Body of pancreas (tissue), 4 donors: ENCODE measurements around the gene ZPLD1. TPM values are rescaled to one million over a fixed set of nuclear protein-coding genes. Genes with fewer than 3 reads are reported as not detected.

Source experiments
- ATAC-seq: fragments of 150-250 bp; one replicate; pipeline ENCODE4 v1.9.1; 2016
- DNase-seq, 4 donors: peaks; one replicate each; pipeline ENCODE4 v3.0.0-alpha.2; 2019
- H3K27ac ChIP-seq, 4 donors: fragments of 200-600 bp; sonication (generic); 1 replicate in 3 of 4; 2 replicates in 1 of 4; pipeline versions ENCODE4 v1.5.1 to v1.6.1; 2016 to 2019; ENCODE audit warnings: mild to moderate bottlenecking in 1 of 4, mixed read lengths in 1 of 4, moderate library complexity in 1 of 4
- H3K27me3 ChIP-seq, 2 donors: fragments of 200-600 bp; sonication (generic); one replicate each; pipeline ENCODE4 v1.6.0; 2016; ENCODE audit warnings: mild to moderate bottlenecking in 1 of 2
- H3K36me3 ChIP-seq, 2 donors: fragments of 200-600 bp; sonication (generic); replicated peaks in 1 of 2; 2 replicates each; pipeline ENCODE4 v1.5.1; 2016; ENCODE audit warnings: low read depth in 2 of 2; ENCODE audit not compliant: insufficient read depth in 1 of 2
- H3K4me1 ChIP-seq: fragments of 200-600 bp; sonication (generic); one replicate; pipeline ENCODE4 v1.6.0; 2016
- H3K4me3 ChIP-seq, 2 donors: fragments of 200-600 bp; sonication (generic); 1 replicate in 1 of 2; 2 replicates in 1 of 2; pipeline ENCODE4 v1.5.1; 2016 to 2019
- H3K9me3 ChIP-seq, 3 donors: fragments of 200-600 bp; sonication (generic); 1 replicate in 2 of 3; 2 replicates in 1 of 3; pipeline ENCODE4 v1.5.1; 2016
- CTCF ChIP-seq, 7 experiments: fragments of 450-650 bp in 4 of 7; fragments of 200-600 bp in 3 of 7; sonication (generic) in 3 of 7; IDR thresholded peaks; one replicate each; pipeline ENCODE4 v1.5.1; 2016 to 2019; ENCODE audit warnings: antibody characterized with exemption in 7 of 7
- POLR2A ChIP-seq, 3 donors: fragments of 450-650 bp; IDR thresholded peaks; one replicate each; pipeline ENCODE4 v1.6.1; 2016; ENCODE audit warnings: antibody characterized with exemption in 3 of 3, mild to moderate bottlenecking in 2 of 3
- WGBS, 2 donors: methylation state at CpG; one replicate each; pipeline ENCODE4 v1.1.5; 2017; 5-methylcytosine and 5-hydroxymethylcytosine counted together
- intact Hi-C: fragments of 100-400 bp; cut with DNase I; formaldehyde crosslinking; loops from one replicate; pipeline ENCODE4 v1.15.1; 2023
- total RNA-seq, 2 donors: library from RNA; depleted of rRNA; stranded (reverse); fragments of >200 nt; gene quantifications; one replicate each; pipeline ENCODE4 v1.1.0, GENCODE V29; 2016

ZPLD1 gene
- total RNA-seq, 2 donors from 2014 or later = 0.26 TPM; not detected in 1

GRCh38 chr3:102398176-102398575 is 36.6 kb upstream of the ZPLD1 start:
- DNase-seq (no peak), ATAC-seq (no peak)
- no peak for TF ChIP-seq CTCF (IDR thresholded peaks at IDR 0.05)
- no peak for TF ChIP-seq POLR2A (IDR thresholded peaks at IDR 0.05)
- WGBS, 2 donors = 75 to 88% methylated on average over 1 of the region's 1 CpG
- Histone ChIP-seq H3K27ac (no peak overlapping the region), H3K9me3 (no peaks in the 10 kb centered on the region), H3K4me1 (no peaks in the 10 kb centered on the region), H3K4me3 (no peak overlapping the region), H3K27me3 (no peaks in the 10 kb centered on the region), H3K36me3 (no peaks in the 10 kb centered on the region)
- intact Hi-C loops = no loop called here

GRCh38 chr3:102398666-102399065 is 36.1 kb upstream of the ZPLD1 start:
- Histone ChIP-seq H3K27ac (no peak overlapping the region), H3K36me3 (no peaks in the 10 kb centered on the region), H3K27me3 (no peaks in the 10 kb centered on the region), H3K4me3 (no peak overlapping the region), H3K4me1 (no peaks in the 10 kb centered on the region), H3K9me3 (no peaks in the 10 kb centered on the region)
- intact Hi-C loops = no loop called here
- WGBS, 2 donors = 68 to 82% methylated on average over 5 of the region's 5 CpGs
- TF ChIP-seq POLR2A (IDR thresholded peaks at IDR 0.05) = no peak
- TF ChIP-seq CTCF (IDR thresholded peaks at IDR 0.05) = no peak
- DNase-seq (no peak), ATAC-seq (no peak)

GRCh38 chr3:102400142-102400541 is 34.7 kb upstream of the ZPLD1 start:
- Histone ChIP-seq H3K27ac (no peak overlapping the region), H3K9me3 (no peaks in the 10 kb centered on the region), H3K27me3 (no peaks in the 10 kb centered on the region), H3K36me3 (no peaks in the 10 kb centered on the region), H3K4me1 (no peaks in the 10 kb centered on the region), H3K4me3 (no peak overlapping the region)
- TF ChIP-seq POLR2A (IDR thresholded peaks at IDR 0.05) (no peak), CTCF (IDR thresholded peaks at IDR 0.05) (no peak)
- intact Hi-C loops = no loop called here
- 71 to 75% methylated on average over 5 of the region's 5 CpGs for WGBS, 2 donors
- ATAC-seq = no peak
- no peak for DNase-seq

GRCh38 chr3:102400766-102401165 is 34.0 kb upstream of the ZPLD1 start:
- 71 to 76% methylated on average over 2 of the region's 2 CpGs for WGBS, 2 donors

More at GRCh38 chr3:102400766-102401165, 34.0 kb upstream of the ZPLD1 start:
- Histone ChIP-seq H3K36me3 (no peaks in the 10 kb centered on the region), H3K27ac (no peak overlapping the region), H3K4me1 (no peaks in the 10 kb centered on the region), H3K4me3 (no peak overlapping the region), H3K9me3 (no peaks in the 10 kb centered on the region), H3K27me3 (no peaks in the 10 kb centered on the region)
- ATAC-seq = no peak
- DNase-seq = no peak
- TF ChIP-seq CTCF (IDR thresholded peaks at IDR 0.05) (no peak), POLR2A (IDR thresholded peaks at IDR 0.05) (no peak)
- intact Hi-C loops = no loop called here
